HG03095 (cell line): Measurements from ENCODE around the gene PLA2G6.
"Not testable (repeated sequence)": the region's sequence is repeated elsewhere in the genome, so short reads cannot be mapped to it uniquely, and the experiment has no call there.

Source experiments
- ATAC-seq: cut with Tn5 transposase; IDR thresholded peaks from one replicate; pipeline ENCODE4 v1.9.1; 2021; ENCODE audit warnings: moderate library complexity; ENCODE audit not compliant: unreplicated experiment

PLA2G6 gene

GRCh38 chr22:38135133-38135706, 46.4 kb downstream of the PLA2G6 start:
- no peak for ATAC-seq

- ATAC-seq, result no peak
Observed at GRCh38 chr22:38133331-38133730, 48.3 kb downstream of the PLA2G6 start.

- no peak for ATAC-seq
Observed at GRCh38 chr22:38132794-38133193, 48.8 kb downstream of the PLA2G6 start.

- ATAC-seq, result no peak
Observed at GRCh38 chr22:38132136-38132535, 49.5 kb downstream of the PLA2G6 start.

GRCh38 chr22:38131399-38131798, 50.2 kb downstream of the PLA2G6 start:
- ATAC-seq, result no peak

- ATAC-seq, result no peak
Observed at GRCh38 chr22:38129856-38130255, 51.8 kb downstream of the PLA2G6 start.

- ATAC-seq, result no peak
Observed at GRCh38 chr22:38129021-38129420, 52.6 kb downstream of the PLA2G6 start.

GRCh38 chr22:38127869-38128268, 53.8 kb downstream of the PLA2G6 start:
- no peak for ATAC-seq

GRCh38 chr22:38126928-38127668, 54.5 kb downstream of the PLA2G6 start:
- ATAC-seq, result no peak

- no peak for ATAC-seq
Observed at GRCh38 chr22:38125751-38126201, 55.9 kb downstream of the PLA2G6 start.

- no peak for ATAC-seq
Observed at GRCh38 chr22:38125038-38125610, 56.5 kb downstream of the PLA2G6 start.

GRCh38 chr22:38124236-38124974, 57.2 kb downstream of the PLA2G6 start:
- no peak for ATAC-seq

- ATAC-seq, result no peak
Observed at GRCh38 chr22:38122616-38123015, 59.0 kb downstream of the PLA2G6 start.

GRCh38 chr22:38120359-38121110, 61.1 kb downstream of the PLA2G6 start:
- ATAC-seq, result no peak

- not testable (repeated sequence) for ATAC-seq
Observed at GRCh38 chr22:38118747-38119146, 62.9 kb downstream of the PLA2G6 start.

GRCh38 chr22:38118182-38118581, 63.4 kb downstream of the PLA2G6 start:
- no peak for ATAC-seq

GRCh38 chr22:38117556-38117955, 64.1 kb downstream of the PLA2G6 start:
- not testable (repeated sequence) for ATAC-seq

- no peak for ATAC-seq
Observed at GRCh38 chr22:38115423-38116205, 66.0 kb downstream of the PLA2G6 start.

GRCh38 chr22:38114484-38115398, 66.9 kb downstream of the PLA2G6 start:
- ATAC-seq, result no peak
